ENCODE measurements around the gene ANO1.

ANO1 gene

DNA sequence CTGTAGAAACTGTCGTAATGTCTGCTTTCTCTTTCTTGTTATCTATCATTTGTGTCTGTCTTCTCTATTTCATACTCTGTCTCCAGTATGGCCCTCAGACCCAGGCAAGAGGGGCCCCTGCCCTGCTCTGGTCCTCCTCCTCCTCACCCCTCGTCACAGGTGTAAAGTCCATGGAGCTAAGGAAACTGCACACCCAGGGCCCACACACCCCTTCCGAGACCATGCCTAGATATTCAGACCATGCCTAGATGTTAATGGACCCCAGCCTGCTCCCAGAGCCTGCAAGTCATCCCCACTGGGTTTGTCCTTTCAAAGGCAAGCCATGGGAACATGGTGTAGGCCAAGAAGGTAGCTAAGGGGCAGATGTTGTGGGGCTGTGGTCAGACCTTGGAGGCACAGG is 24.1 kb upstream of the ANO1 start:
- DNase-seq = peak; percentile 38

DNA sequence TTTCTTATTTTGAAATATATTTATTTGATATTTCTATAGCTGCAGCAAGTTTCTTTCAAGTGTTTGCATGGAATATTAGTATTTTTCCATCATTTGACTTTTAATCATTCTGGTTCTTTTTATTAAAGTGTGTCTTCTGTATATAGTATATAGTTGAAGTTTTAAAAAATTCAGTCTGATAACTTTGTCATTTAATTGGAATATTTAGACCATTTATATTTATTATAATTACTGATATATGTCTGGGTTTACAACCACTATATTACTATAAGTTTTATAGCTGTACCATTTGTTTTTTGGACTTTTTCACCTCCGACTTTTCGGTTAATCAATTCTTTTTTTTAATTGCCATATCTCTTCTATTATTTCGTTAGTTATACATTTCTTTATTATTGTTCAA is 22.7 kb upstream of the ANO1 start:
- no peak for DNase-seq

DNA sequence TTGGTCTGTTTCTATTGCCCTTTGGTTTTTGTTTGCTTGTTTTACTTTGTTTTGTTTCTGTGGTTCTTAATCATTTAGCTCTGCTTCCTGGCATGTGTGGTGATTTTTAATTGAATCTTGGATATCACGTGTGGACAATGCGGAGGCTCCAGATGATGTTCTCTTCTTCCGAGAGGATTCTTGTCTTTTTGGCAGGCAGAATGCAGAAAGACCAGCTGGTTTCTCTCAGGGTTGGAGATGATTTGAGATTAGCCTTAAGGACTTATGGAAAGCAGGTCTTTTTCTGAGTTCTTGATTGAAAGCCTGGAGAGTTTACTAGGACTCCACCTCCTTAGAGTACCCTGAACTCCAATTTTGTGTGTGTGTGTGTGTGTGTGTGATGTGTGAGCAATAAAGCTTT is 21.0 kb upstream of the ANO1 start:
- DNase-seq = no peak

DNA sequence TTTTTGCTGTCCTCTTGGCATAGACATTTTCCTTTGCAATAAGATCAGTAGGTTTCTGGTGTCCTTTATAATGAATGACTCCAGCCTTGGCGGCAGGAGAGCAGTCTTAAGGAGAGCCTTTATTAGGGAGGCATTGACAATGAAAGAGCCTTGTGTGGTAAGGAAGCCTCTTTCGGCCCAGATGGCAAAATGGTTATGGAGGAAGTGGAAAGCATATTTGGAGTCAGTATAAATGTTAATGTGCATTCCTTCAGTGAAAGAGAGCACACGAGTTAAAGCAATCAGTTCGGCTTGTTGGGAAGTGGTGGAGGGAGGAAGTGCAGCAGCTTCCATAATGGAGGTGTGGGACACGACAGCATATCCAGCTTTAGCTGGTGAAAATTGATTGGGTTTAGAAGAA is 18.1 kb upstream of the ANO1 start:
- no peak for DNase-seq

DNA sequence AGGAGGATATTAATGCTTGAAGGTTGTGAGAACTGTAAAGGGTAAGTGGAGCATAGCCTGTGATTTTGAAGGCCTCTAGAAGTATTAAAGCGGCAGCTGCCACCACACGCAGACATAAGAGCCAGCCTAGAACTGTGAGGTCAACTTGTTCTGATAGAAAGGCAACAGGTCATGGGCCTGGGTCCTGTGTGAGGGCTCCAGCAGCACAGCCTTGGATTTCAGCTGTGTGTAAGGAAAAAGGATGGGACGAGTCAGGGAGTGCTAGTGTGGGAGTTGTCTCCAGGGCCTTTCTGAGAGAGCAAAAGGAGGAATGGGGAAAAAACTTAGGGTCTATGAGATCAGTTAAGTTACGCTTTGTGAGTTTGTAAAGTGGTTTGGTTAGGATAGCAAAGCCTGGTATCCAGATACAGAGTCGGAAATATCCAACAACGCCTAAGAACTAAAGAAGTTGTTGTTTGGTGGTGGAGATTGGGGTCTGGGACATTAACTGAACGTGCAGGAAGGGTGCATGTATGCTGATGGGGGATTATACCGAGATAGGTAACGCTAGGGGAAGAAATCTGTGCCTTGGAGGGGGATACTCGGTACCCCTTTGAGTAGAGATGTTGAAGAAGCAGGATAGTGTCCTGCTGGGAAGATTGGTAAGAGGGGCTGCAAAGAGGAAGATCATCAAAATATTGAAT is 17.4 kb upstream of the ANO1 start:
- DNase-seq = peak; percentile 11

DNA sequence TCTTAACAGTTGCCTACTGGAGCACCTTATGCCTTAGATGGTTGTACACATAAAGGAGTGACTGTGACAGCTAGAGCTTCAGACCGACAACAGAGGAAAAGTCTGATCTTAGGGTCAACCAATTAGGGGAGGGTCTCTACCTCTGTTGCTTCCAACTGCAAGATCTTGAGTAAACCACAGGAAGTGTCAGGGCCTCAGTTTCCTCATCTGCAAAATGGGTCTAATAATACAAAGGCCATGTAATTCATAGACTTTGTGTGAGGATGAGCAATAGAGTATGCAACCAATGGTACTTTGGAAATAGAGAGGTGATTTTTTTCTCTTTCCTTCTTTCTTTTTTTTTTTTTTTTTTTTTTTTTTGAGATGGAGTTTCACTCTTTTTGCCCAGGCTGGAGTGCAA is 16.4 kb upstream of the ANO1 start:
- DNase-seq = no peak

DNA sequence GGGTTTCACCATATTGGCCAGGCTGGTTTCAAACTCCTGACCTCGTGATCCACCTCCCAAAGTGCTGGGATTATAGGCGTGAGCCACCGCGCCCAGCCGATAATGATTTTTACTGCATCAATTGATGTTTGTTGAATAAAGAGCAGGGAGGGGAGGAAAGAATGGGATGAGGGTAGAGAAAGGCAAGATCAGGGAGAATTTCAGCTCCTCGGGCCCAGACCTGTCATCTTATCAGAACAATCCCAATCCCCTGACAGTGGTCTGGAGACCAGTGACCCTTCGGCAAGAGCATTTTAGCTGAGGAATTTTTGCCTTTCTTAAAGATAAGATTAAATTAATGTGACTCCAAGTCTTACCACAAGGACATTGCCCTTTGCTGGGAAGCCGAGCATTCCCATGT is 15.0 kb upstream of the ANO1 start:
- no peak for DNase-seq

DNA sequence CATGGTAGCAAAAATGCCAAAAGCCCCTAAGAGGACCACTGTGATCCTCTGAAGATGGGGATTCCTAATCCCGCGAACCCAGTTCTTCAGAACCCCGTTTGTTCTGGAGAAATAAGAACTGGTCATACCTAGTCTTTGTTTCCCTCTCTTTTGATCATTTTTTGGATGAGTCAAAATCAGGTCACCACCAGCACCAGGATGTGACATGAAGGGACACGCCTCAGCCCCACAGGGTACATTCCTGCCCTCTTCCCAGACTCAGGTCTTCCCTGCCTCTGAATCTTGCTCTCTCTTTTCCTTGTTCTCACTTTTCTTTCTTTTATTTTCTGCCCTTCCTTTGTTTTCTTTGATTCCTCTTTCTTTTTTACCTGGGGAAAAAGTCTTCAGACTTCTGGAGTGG is 14.6 kb upstream of the ANO1 start:
- DNase-seq = peak; percentile 9

DNA sequence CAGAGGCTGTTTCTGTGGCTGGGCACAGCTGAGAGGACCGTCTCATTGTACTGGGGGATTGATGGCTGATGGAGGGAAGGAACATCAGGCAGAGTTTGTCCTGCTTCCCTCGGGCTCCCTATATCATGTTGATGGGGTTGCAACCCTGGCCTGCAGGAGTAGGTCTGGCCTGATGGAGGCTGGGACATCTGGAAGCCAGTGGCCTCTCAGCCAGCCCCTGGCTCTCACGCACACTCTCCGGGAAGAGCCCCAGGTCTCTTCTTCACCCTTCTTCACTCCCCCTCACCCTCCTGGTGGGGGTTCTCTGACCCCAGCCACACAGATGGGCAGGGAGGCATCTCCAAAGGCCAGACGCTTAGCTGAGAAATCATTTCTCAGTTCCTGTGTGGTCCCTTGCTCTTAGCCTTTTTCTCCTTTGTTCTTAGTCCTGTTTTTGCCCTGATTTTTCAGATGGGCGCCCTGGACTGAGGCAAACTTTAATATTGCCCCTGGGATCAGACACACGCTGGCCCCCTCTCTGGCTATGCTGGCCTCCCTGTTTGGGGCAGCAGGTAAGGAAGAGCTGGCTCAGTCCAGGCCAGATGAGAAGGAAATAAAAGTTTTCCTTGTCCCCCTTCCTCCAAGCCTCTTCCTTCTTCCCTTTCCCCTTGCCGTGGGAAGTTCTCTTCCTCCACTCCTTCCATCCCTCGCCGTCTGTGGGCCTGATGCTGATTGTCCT is 13.9 kb upstream of the ANO1 start:
- peak; percentile 15 for DNase-seq

DNA sequence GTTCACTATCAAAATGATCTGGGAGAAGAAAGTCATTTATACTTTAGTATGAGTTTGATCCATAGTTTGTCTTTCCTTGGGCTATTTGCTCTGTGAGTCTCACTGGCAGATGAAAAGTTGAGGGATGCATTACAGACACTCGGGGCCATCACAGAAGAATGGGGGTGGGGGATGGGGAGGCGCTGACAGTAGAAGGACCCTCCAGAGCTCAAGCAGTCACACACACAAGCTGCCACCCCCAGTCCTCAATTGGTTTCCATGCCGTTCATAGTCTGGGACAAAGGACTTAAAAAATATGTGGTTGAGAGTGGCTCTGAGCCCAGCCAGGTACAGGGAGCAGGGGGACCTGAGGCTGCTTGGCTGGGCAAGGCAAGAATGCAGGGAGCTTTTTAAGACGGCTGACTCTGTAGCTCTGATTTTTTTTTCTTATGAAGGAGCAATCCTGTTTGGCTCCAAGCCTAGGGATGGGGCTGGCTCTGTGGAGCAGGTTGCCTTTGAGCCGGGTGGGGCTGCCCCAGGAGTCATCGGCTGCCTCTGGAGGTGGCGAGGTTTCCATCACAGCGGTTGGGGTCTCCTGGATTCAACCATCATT is 13.3 kb upstream of the ANO1 start:
- peak; percentile 38 for DNase-seq

DNA sequence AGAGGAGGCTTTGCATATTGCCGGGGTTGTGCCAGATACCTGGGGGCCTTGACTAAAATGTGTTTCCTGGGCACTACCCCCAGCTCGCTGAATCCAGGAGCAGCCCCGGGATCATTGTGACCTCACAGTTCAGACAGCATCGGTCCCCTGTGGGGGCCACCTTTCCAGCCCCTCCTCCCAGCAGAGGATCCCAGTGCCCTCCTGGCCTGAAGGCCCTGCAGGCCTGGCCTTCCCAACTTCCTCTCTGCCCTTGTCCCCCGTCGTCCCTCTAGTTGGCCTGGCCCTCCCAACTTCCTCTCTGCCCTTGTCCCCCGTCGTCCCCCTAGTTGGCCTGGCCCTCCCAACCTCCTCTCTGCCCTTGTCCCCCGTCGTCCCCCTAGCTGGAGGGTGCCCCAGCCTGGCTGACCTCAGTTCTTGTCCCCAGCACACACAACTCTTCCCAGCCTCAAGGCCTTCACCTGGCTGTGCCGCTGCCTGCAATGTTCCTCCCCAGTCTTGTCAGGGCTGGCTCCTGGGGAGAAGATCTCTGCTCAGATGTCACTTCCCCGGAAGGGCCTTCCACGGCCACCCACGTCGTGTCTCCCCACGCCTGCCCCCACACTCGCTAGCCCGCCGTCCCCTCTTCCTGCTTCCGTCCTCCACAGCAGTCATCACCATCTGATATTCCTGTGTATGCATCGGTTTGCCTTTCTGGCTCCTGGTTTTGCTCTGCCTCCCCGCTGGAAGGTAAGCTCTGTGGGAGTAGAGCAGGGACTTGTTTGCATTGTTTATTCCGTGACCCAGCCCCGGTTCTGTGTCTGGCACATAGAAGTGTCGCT is 12.6 kb upstream of the ANO1 start:
- peak; percentile 37 for DNase-seq

DNA sequence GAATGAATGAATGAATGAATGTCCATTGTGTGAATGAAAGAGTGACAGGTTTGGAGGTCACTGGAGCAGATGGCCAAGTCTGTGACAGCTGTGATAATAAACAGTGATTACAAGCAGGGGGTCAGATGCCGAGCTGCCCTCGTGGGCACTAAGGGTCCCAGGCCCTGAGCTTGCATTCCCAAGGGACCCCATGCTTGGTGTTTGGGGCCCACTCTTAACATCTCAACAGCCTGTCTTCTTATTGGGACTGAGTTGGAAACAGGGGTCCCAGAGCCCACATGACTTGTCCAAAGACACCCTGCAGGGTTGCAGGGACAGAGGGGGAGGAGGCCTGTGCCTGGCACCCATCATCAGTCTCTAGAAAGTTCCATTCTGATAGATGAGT is 12.0 kb upstream of the ANO1 start:
- peak; percentile 32 for DNase-seq

DNA sequence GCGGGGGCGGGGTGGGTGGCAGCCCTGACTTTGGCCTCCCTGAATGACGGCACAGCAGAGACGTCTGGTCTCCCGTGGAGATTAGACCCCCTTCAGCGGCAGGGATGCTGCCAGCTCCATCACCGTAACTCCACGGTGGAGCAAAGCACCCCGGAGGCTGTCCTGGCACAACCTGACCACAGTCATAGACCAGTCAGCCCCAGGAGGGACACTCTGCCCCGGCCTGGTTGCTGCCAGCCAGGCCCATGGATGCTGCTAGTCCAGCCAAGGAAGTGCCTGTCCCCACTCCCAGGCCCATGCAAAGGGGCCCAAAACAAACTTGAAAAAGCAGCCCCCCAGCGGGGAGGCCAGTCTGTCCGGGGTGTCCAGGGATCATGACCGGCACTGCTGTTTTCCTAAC is 11.5 kb upstream of the ANO1 start:
- peak; percentile 40 for DNase-seq

DNA sequence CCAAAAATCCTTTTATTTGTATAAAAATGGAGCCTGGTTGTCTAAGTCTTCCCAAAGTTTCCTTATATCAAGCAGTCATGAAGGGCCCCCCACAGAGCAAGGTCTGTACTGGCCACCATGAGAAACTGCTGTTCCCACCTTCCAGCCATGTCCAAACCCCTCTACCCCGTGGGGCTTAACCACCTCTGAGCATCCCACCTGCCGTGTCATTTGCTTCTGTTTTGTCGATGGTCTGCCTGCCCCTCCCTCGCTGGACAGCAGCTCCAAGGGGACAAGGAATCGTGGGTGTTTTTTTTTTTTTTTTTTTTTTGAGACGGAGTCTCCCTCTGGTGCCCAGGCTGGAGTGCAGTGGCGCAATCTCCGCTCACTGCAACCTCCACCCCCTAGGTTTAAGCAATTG is 11.1 kb upstream of the ANO1 start:
- DNase-seq = no peak

DNA sequence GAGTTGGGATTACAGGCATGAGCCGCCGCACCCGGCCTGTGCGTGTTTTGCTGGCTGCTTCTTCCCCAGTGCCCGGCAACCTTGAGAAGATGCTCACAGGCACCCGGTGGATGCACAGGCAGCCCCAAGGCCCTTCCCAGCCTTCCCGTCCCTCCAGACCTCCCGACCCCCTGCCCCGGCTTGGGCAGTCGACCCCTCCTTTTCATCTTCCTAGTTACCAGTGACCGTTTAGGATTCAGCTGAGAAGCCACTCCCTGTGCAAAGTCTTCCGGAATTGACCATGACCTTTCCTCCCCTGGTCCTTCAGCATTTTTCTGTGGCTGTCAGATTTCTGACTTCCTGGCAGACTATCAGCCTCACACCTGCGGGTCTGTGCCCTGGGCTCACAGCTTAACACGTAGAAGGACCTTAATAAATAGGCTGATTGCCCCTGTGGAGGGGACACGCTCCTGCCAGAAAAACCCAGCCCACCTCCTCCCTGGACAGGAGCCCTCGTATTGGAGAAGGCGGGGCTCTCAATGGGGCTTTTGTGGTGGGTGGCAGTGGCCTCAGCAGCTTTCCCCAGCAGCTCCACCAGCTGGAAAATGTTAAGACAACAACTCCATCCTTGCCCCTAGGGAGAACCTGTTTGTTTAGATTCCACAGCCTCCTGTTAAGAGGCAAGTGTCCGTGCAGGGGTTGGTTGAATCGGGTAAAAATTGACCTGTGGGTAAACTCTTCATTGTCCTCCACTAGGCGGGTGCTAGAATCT is 10.4 kb upstream of the ANO1 start:
- DNase-seq = peak; percentile 30

DNA sequence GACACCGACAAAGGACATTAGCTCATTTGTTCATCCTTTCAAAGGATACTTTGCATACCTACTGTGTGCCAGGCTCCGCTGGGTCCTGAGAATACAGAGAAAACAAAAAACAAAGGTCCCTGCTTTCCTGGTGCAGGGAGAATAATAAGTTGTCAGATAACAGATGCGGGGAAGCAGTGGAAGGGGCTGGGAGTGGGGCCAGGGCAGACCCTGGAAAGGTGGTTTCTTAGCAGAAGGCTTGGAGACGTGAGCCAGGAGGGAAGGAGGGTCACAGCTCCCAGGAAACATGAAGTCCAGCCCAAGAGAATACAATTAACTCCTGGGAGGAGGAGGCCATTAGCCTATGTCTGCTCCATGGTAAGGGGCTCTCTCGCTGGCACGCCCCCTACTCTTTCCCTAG is 9.8 kb upstream of the ANO1 start:
- peak; percentile 21 for DNase-seq

DNA sequence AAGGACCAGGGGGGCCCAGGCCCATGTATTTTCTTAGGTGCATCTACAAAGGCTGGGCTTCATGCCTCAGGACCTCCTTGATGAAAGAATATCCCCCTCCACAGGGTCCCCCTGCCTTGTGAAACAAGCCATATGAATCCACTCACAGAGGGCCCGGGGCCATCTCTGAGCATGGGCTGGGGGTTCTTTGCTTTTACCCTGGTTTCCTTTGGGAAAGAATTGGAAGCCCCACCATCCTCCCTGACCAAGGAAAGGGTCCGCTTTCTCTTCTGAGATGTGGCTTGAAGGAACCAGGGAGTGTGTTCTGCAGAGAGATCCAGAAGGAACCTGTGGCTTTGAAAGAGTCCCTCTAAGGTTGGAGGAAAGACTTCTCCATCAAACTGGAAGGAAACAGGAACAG is 9.2 kb upstream of the ANO1 start:
- DNase-seq = no peak

DNA sequence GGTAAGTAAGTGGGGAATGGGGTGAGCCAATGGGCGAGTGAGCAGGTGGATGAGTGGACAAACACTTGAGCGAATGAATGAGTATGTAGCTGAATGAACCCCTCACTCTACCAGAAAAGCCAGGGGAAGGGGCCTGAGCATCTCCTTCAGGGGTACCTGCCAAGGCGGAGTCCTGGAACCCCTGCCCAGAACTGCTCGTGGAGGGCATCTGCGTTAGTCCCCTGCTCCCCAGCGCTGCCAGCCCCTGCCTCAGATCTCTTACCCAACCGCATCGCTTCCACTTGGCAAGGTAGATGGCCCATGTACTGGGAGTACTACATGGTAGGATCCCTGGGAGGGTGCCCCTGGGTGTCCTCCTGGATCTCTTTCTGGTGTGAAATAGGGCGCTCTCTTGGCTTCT is 7.4 kb upstream of the ANO1 start:
- no peak for DNase-seq

DNA sequence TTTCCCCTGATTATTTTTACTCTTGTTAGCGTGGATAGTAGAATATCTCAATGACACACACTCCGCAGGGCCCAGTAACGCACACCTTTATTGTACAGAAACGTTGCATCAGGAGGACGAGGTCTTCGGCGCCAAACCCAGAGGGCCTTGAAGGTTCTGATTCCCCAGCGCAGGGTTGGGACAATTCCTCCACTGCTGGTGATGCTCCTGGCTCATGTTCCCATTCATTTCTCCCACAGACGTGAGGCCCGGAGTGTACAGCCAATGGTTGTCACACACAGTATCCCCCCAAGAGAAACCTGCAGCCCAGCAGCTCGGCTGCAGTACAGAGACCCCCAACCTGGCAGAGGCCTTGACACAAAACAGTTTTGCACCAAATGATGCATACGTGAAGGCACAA is 6.1 kb upstream of the ANO1 start:
- no peak for DNase-seq

DNA sequence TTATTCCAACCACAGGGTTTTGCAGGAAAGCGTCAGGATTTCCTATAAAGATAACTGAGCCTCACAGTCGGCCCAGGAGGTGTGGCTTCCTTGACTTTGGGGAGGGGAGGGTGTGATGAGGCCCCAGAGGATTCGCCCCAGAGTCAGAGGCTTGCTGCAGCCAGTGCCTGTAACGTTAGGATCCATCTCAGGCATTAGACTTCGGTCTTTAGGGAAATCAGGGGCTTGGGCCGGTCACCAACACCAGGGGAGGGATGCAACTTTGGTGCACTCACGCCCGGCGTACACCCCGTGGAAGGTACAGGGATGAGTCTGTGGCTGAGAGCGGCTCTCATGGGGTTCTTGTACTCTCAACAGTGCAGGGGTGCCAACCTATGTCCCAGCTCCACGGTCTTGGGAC is 5.7 kb upstream of the ANO1 start:
- no peak for DNase-seq

DNA sequence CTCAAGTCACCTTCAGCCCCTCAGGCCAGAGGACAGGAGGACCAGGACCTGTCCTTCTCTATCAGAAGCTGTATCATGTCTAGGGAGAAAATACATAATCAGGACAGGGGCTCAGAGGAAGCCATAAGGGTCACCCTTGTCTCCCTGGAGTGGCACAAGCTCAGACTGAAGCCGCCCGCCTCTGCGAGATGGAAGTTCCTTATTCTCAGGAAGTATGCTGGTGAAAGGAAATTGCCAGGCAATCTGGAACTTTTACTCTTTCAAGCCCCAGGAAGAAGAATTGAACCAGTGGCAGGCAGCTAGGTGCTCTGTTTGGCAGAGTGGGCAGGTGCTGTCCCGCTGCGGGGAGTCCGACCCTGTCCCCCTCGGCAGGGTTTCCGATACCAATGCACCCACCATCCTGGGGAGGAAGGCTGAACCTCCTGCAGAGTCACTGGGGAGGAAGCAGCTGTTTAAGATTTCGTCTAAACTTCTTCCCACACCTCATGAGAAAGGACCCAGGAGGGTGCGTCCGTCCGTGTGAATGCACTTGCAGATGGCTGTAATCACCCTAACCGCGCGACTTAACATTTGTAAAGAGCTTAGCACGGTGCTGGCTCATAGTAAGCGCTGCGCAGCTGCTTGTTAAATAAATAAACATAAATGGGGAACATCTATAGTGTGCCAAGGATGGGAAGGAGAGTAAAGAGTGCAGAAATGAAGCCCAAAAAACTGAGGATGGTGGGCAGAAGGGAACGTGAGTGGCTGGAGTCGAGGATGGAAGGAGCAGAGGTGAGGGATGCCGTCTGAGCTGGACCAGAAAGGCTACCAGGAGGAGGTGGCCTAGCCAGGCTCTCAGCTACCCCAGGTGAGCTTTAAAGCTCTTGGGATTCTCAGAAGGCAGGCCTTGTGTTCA is 5.0 kb upstream of the ANO1 start:
- no peak for DNase-seq

DNA sequence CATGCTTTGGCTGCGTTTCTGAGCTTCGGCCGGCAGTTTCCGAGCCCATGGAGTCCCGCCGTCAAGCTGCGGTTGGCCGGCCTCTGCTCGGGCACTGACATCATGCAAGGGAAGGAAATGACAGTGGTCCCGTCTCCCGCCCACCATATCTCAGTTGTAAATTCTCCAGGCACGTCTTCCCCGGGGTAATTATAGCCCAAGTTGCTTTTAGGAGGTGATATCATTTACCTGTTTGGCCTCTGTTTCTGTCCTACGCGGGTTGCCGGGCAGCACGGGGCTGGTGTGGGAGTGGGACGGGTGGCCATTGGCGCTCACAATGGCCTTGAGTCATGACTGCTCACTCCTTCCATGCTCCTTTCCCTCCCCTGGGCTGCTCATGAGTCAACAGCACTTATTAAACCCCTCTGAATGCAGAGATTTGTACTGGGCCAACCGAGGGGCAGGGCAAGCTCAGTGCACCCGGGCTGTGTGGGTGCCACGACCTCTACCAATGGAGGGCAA is 4.2 kb upstream of the ANO1 start:
- no peak for DNase-seq

Data from activated CD8-positive, alpha-beta memory T cell treated with anti-CD3 and anti-CD28 coated beads for 24 hours (primary cell).